Stomach (tissue), 9 donors: ENCODE measurements around the gene RFC2. TPM values are rescaled to one million over a fixed set of nuclear protein-coding genes. Genes with fewer than 3 reads are reported as not detected.

Source experiments
- DNase-seq, 2 donors: peaks; one replicate each; pipeline versions ENCODE4 v3.0.0 to v3.0.0-alpha.2; 2013 to 2019
- H3K27ac ChIP-seq, 5 donors: fragments of 200-600 bp in 4 of 5; sonication (generic) in 4 of 5; one replicate each; pipeline ENCODE4 v1.5.1; 2013 to 2019; ENCODE audit warnings: mild to moderate bottlenecking in 1 of 5, moderate library complexity in 1 of 5
- H3K27me3 ChIP-seq, 3 donors: fragments of 200-600 bp; sonication (generic); one replicate each; pipeline ENCODE4 v1.5.1; 2017 to 2019; ENCODE audit warnings: mixed run types in 1 of 3
- H3K36me3 ChIP-seq, 4 donors: fragments of 200-600 bp; sonication (generic); 1 replicate in 3 of 4; 2 replicates in 1 of 4; pipeline ENCODE4 v1.5.1; 2016 to 2019
- H3K4me1 ChIP-seq, 4 donors: fragments of 200-600 bp; sonication (generic); one replicate each; pipeline ENCODE4 v1.5.1; 2016 to 2019
- H3K4me3 ChIP-seq, 4 donors: fragments of 200-600 bp; sonication (generic) in 3 of 4; one replicate each; pipeline ENCODE4 v1.5.1; 2016 to 2019; ENCODE audit warnings: mild to moderate bottlenecking in 1 of 4
- H3K9me3 ChIP-seq, 4 donors: fragments of 200-600 bp; sonication (generic); one replicate each; pipeline ENCODE4 v1.5.1; 2016 to 2019
- EP300 ChIP-seq: sonication (generic); formaldehyde crosslinking; IDR thresholded peaks from one replicate; pipeline ENCODE4 v1.6.1; 2017; ENCODE audit warnings: antibody characterized with exemption
- POLR2A ChIP-seq, 4 donors: fragments of 450-650 bp; IDR thresholded peaks; one replicate each; pipeline ENCODE4 v1.6.1; 2016; ENCODE audit warnings: antibody characterized with exemption in 4 of 4, control low read depth in 2 of 4, mild to moderate bottlenecking in 1 of 4, moderate library complexity in 1 of 4
- POLR2AphosphoS5 ChIP-seq, 3 donors: sonication (generic); formaldehyde crosslinking; IDR thresholded peaks; one replicate each; pipeline ENCODE4 v1.6.1; 2016; ENCODE audit warnings: antibody characterized with exemption in 3 of 3
- WGBS, 5 donors: extraction: QIAGEN DNeasy Blood & Tissue Kit in 3 of 5; methylation state at CpG; one replicate each; pipeline versions ENCODE4 v1.1.5 to v1.1.7; 2013 to 2018; 5-methylcytosine and 5-hydroxymethylcytosine counted together
- intact Hi-C: fragments of 100-400 bp; cut with DNase I; formaldehyde crosslinking; loops from one replicate; pipeline ENCODE4 v1.15.1; 2023; ENCODE audit warnings: low total_unique reads
- polyA plus RNA-seq, 3 donors: library from polyadenylated mRNA; stranded (reverse); fragments of 200-250 nt; gene quantifications; one replicate each; pipeline ENCODE4 v1.2.3, GENCODE V29; 2013
- total RNA-seq, 5 donors: library from RNA; depleted of rRNA; stranded (reverse); fragments of >200 nt; gene quantifications; one replicate each; pipeline versions ENCODE4 v1.1.0 to v1.2.3, GENCODE V29; 2014 to 2016
- TF ChIP-seq, protein P1 (sequence below), 7 experiments: fragments of 450-650 bp in 4 of 7; fragments of 200-600 bp in 3 of 7; sonication (generic) in 3 of 7; IDR thresholded peaks; one replicate each; pipeline ENCODE4 v1.5.1; 2016 to 2019; ENCODE audit warnings: antibody characterized with exemption in 7 of 7, control low read depth in 2 of 7, mild to moderate bottlenecking in 1 of 7
- donor health status: healthy with polysubstance abuse.
- donor health status: Bipolar disorder and iron deficiency.
- donor health status: healthy.

Gene RFC2
- total and polyA plus RNA-seq, 8 donors, result 7.7 to 39.1 (median 23.0) TPM

DNA sequence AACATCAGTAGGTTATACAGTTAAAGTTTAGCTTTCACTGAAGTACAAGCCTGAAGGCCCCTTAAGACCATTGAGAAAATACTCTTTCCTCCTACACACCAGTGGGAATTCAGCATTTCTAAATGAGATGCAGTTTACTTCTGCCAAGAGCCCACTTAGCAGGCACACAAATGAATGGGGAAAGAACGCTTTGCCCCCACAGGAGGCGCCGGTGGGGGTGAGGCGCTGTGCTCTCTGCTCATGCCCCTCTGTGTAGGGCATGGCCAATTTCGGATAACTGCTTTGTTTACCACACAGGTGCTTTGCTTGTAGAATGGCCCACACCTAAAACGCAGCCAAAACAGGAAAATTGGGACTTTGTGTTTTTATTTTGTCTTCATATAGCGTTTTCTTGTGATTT lies 60.3 kb downstream of the RFC2 start:
- WGBS, 5 donors, result 90 to 95% (median 91%) methylated on average over 7 of the region's 7 CpGs
- Histone ChIP-seq H3K36me3 (peaks cover 64 to 92% (median 89%) of the 10 kb centered on the region in 4 donors), H3K4me1 (peaks cover 0 to 5% (median 2%) of the 10 kb centered on the region in 4 donors), H3K4me3 (no peak overlapping the region), H3K27ac (no peak overlapping the region), H3K9me3 (no peaks in the 10 kb centered on the region), H3K27me3 (no peaks in the 10 kb centered on the region)
- intact Hi-C loops, result no loop called here
- no peak for DNase-seq
- TF ChIP-seq, protein P1, sequence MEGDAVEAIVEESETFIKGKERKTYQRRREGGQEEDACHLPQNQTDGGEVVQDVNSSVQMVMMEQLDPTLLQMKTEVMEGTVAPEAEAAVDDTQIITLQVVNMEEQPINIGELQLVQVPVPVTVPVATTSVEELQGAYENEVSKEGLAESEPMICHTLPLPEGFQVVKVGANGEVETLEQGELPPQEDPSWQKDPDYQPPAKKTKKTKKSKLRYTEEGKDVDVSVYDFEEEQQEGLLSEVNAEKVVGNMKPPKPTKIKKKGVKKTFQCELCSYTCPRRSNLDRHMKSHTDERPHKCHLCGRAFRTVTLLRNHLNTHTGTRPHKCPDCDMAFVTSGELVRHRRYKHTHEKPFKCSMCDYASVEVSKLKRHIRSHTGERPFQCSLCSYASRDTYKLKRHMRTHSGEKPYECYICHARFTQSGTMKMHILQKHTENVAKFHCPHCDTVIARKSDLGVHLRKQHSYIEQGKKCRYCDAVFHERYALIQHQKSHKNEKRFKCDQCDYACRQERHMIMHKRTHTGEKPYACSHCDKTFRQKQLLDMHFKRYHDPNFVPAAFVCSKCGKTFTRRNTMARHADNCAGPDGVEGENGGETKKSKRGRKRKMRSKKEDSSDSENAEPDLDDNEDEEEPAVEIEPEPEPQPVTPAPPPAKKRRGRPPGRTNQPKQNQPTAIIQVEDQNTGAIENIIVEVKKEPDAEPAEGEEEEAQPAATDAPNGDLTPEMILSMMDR (IDR thresholded peaks at IDR 0.05), result no peak
- TF ChIP-seq POLR2AphosphoS5 (IDR thresholded peaks at IDR 0.05) (no peak), EP300 (no peak)

GRCh38 chr7:74193054-74193453 lies 61.1 kb downstream of the RFC2 start:
- Histone ChIP-seq H3K27me3 (no peaks in the 10 kb centered on the region), H3K36me3 (peaks cover 72 to 97% (median 96%) of the 10 kb centered on the region in 4 donors), H3K4me1 (peaks cover 6 to 13% (median 9%) of the 10 kb centered on the region in 4 donors), H3K4me3 (no peak overlapping the region), H3K9me3 (no peaks in the 10 kb centered on the region), H3K27ac (no peak overlapping the region)
- intact Hi-C loops, result no loop called here
- DNase-seq, result no peak
- WGBS, 5 donors, result 89 to 93% (median 90%) methylated on average over 8 of the region's 8 CpGs
- TF ChIP-seq, protein P1 (IDR thresholded peaks at IDR 0.05), result no peak
- TF ChIP-seq EP300, result no peak
- TF ChIP-seq POLR2AphosphoS5 (IDR thresholded peaks at IDR 0.05), result no peak
- no peak for TF ChIP-seq POLR2A (IDR thresholded peaks at IDR 0.05)

DNA sequence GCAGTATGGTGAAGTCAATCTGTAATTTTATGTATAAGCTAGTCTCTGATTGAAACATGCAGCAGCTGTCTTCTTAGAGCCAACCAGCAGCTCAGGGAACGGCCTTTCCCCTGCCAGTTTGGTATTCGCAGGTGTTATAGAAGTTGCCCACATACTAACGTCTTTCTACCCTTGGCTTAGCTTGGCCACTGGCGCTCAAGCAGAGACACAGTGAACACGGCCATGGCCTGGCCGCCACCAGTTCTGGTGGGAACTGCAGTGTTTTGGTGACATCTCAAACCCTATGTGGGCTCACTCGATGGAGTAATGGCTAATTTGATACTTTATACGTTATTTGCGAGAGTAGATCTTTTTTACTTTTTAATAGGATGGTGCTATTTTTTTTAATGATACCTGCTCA lies 63.0 kb downstream of the RFC2 start:
- H3K36me3 ChIP-seq, result peaks cover 79 to 94% (median 90%) of the 10 kb centered on the region in 4 donors
- intact Hi-C loops, result no loop called here
- WGBS, 5 donors, result 88 to 93% (median 92%) methylated on average over 9 of the region's 9 CpGs

GRCh38 chr7:74190259-74190658 lies 63.9 kb downstream of the RFC2 start:
- no peaks in the 10 kb centered on the region for H3K9me3 ChIP-seq
- no peak overlapping the region for H3K27ac ChIP-seq
- no peaks in the 10 kb centered on the region for H3K27me3 ChIP-seq
- peaks cover 28 to 41% (median 36%) of the 10 kb centered on the region in 4 donors for H3K4me1 ChIP-seq
- peaks cover 72 to 84% (median 81%) of the 10 kb centered on the region in 4 donors for H3K36me3 ChIP-seq
- no peak overlapping the region for H3K4me3 ChIP-seq
- 84 to 95% (median 91%) methylated on average over 7 of the region's 7 CpGs for WGBS, 5 donors
- intact Hi-C loops, result no loop called here
- no peak for DNase-seq
- no peak for TF ChIP-seq POLR2A (IDR thresholded peaks at IDR 0.05)
- TF ChIP-seq POLR2AphosphoS5 (IDR thresholded peaks at IDR 0.05), result no peak
- TF ChIP-seq, protein P1 (IDR thresholded peaks at IDR 0.05), result no peak

More for the DNA sequence above, 63.0 kb downstream of the RFC2 start:
- H3K4me3 ChIP-seq, result no peak overlapping the region
- peaks cover 21 to 32% (median 27%) of the 10 kb centered on the region in 4 donors for H3K4me1 ChIP-seq
- H3K9me3 ChIP-seq, result no peaks in the 10 kb centered on the region
- H3K27me3 ChIP-seq, result no peaks in the 10 kb centered on the region
- DNase-seq, result no peak
- no peak overlapping the region for H3K27ac ChIP-seq
- TF ChIP-seq POLR2A (IDR thresholded peaks at IDR 0.05) (no peak), EP300 (no peak), POLR2AphosphoS5 (IDR thresholded peaks at IDR 0.05) (no peak)
- TF ChIP-seq, protein P1 (IDR thresholded peaks at IDR 0.05), result no peak
